Natural killer cell (primary cell): Measurements from ENCODE around the gene CTSZ. TPM values are rescaled to one million over a fixed set of nuclear protein-coding genes. Genes with fewer than 3 reads are reported as not detected.

Experiments
- ATAC-seq, 3 donors: fragments of 150-1000 bp in 2 of 3; fragments of 200-7000 bp in 1 of 3; cut with Tn5 transposase; 1 replicate in 1 of 3; 2 replicates in 2 of 3; pipeline ENCODE4 v1.10.0; 2021; ENCODE audit warnings: mild to moderate bottlenecking in 2 of 3, moderate library complexity in 2 of 3
- DNase-seq, 2 donors: peaks; one replicate each; pipeline versions ENCODE4 v3.0.0 to v3.0.0-alpha.2; 2013 to 2021; ENCODE audit warnings: mixed read lengths in 1 of 2
- H3K27ac ChIP-seq: one replicate; pipeline ENCODE4 v1.5.1; 2013; ENCODE audit warnings: mild to moderate bottlenecking, low read length
- H3K27me3 ChIP-seq: one replicate; pipeline ENCODE4 v1.6.1; 2013; ENCODE audit warnings: low read length; ENCODE audit not compliant: control insufficient read depth, insufficient read depth
- H3K36me3 ChIP-seq: one replicate; pipeline ENCODE4 v1.6.1; 2013; ENCODE audit warnings: low read length; ENCODE audit not compliant: control insufficient read depth, insufficient read depth
- H3K4me1 ChIP-seq: one replicate; pipeline ENCODE4 v1.6.1; 2013; ENCODE audit warnings: low read length; ENCODE audit not compliant: control insufficient read depth, insufficient read depth
- H3K4me3 ChIP-seq: one replicate; pipeline ENCODE4 v1.5.1; 2013; ENCODE audit warnings: low read length
- H3K9me3 ChIP-seq: one replicate; pipeline ENCODE4 v1.6.1; 2013; ENCODE audit warnings: low read length; ENCODE audit not compliant: control insufficient read depth, insufficient read depth
- H3K27ac Mint-ChIP-seq, 2 donors: one replicate each; pipeline ENCODE4 v1.8.0; 2022; ENCODE audit warnings: mild to moderate bottlenecking in 2 of 2, mixed read lengths in 2 of 2, moderate library complexity in 1 of 2
- H3K27me3 Mint-ChIP-seq, 2 donors: one replicate each; pipeline ENCODE4 v1.8.0; 2022; ENCODE audit warnings: low read depth in 2 of 2, mixed read lengths in 2 of 2
- H3K36me3 Mint-ChIP-seq: one replicate; pipeline ENCODE4 v1.8.0; 2022; ENCODE audit warnings: mixed read lengths
- H3K4me1 Mint-ChIP-seq, 2 donors: one replicate each; pipeline ENCODE4 v1.8.0; 2022; ENCODE audit warnings: mixed read lengths in 2 of 2
- H3K4me3 Mint-ChIP-seq: one replicate; pipeline ENCODE4 v1.8.0; 2022; ENCODE audit warnings: mild to moderate bottlenecking, moderate library complexity, mixed read lengths
- H3K9me3 Mint-ChIP-seq, 2 donors: one replicate each; pipeline ENCODE4 v1.8.0; 2022; ENCODE audit warnings: mixed read lengths in 2 of 2
- WGBS: methylation state at CpG from one replicate; pipeline ENCODE4 v1.1.7; 2013; ENCODE audit warnings: missing lambda C conversion rate; ENCODE audit not compliant: insufficient coverage; 5-methylcytosine and 5-hydroxymethylcytosine counted together
- intact Hi-C: fragments of 100-400 bp; cut with micrococcal nuclease; formaldehyde crosslinking; loops from one replicate; pipeline ENCODE4 v1.14.2; 2022
- total RNA-seq, 4 donors: library from RNA; stranded (reverse); fragments of 120-200 nt in 1 of 4; gene quantifications; one replicate each; pipeline versions ENCODE4 v1.2.3 to v1.2.4, GENCODE V29; 2013 to 2022
- TF ChIP-seq, protein P1 (sequence below): fragments of 200-600 bp; IDR thresholded peaks from one replicate; pipeline ENCODE4 v1.8.0; 2022; ENCODE audit warnings: antibody characterized with exemption

CTSZ gene
- total RNA-seq, 3 donors from 2014 or later (not counting 1 experiment from before 2014, with no cell fraction given): 30.5 to 52.5 (median 42.3) TPM

DNA sequence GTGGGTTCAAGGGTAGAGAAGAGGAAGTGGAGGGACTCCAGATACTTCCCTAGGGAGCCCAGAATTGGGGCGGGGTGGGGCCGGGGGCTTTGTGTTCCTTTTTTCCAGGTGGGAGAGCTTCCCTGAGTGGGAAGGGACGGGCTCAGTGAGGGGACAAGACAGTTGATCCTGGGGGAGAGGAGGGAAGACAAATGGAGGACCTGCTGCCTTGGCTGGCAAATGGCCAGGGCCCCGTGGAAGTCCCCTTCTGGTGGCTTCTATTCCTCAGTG lies 2.6 kb downstream of the CTSZ start:
- intact Hi-C loops: no loop called here
- Histone ChIP-seq H3K27me3 (no peaks in the 10 kb centered on the region), H3K36me3 (peaks cover 6% of the 10 kb centered on the region), H3K27ac (peak overlapping the region; percentile 75), H3K9me3 (no peaks in the 10 kb centered on the region), H3K4me1 (peaks cover 60% of the 10 kb centered on the region), H3K4me3 (peak overlapping the region; percentile 47)
- Mint-ChIP-seq H3K36me3 (no peaks in the 10 kb centered on the region), H3K27ac (peak overlapping the region; percentile 22 to 82), H3K4me1 (peaks cover 22 to 51% of the 10 kb centered on the region in 2 donors), H3K4me3 (no peak overlapping the region), H3K27me3 (no peaks in the 10 kb centered on the region), H3K9me3 (no peaks in the 10 kb centered on the region)
- ATAC-seq: no peak
- WGBS: 39% methylated on average over 4 of the region's 4 CpGs
- peak in 1 of 2 donors; percentile 85 for DNase-seq
- TF ChIP-seq, protein P1, sequence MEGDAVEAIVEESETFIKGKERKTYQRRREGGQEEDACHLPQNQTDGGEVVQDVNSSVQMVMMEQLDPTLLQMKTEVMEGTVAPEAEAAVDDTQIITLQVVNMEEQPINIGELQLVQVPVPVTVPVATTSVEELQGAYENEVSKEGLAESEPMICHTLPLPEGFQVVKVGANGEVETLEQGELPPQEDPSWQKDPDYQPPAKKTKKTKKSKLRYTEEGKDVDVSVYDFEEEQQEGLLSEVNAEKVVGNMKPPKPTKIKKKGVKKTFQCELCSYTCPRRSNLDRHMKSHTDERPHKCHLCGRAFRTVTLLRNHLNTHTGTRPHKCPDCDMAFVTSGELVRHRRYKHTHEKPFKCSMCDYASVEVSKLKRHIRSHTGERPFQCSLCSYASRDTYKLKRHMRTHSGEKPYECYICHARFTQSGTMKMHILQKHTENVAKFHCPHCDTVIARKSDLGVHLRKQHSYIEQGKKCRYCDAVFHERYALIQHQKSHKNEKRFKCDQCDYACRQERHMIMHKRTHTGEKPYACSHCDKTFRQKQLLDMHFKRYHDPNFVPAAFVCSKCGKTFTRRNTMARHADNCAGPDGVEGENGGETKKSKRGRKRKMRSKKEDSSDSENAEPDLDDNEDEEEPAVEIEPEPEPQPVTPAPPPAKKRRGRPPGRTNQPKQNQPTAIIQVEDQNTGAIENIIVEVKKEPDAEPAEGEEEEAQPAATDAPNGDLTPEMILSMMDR: no peak

DNA sequence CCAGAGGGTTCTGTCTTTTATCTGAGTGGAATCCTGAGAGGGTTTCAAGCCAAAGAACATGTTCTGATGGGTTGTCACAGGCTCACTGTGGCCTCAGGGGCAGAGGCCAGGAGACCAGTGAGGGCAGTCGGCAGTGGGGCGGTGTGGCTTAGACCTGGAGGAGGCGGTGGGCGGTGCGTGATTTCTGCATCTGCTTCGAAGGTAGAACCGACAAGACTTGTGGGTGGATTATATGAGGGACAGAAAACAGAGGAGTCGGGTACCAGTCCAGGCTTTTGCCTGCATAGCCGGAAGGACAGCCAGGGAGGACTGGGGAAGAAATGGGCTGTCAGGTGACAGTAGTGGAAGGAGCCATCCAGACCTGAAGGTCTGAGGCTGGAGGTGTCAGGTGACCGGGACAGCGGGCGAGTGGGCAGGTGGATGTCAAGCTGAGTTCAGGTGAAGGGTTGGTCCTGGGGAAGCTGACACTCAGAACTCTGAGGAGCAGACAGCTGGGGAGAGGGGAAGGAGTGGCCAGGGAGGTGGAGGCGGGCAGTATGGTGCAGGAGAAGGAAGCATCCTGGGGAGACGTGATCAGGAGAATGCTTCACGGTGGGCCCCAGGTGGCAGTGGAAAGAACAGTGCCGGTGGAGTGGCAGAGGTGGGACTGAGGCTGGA lies 3.1 kb downstream of the CTSZ start:
- Histone ChIP-seq H3K4me3 (peak overlapping the region; percentile 47), H3K27ac (peak overlapping the region; percentile 75), H3K9me3 (no peaks in the 10 kb centered on the region), H3K27me3 (no peaks in the 10 kb centered on the region), H3K4me1 (peaks cover 60% of the 10 kb centered on the region), H3K36me3 (peaks cover 10% of the 10 kb centered on the region)
- intact Hi-C loops: no loop called here
- peak overlapping the region; percentile 22 to 82 for H3K27ac Mint-ChIP-seq
- no peaks in the 10 kb centered on the region for H3K9me3 Mint-ChIP-seq
- H3K4me1 Mint-ChIP-seq: peaks cover 22 to 51% of the 10 kb centered on the region in 2 donors
- H3K4me3 Mint-ChIP-seq: peak overlapping the region; percentile 53
- ATAC-seq (no peak), DNase-seq (no peak)
- no peaks in the 10 kb centered on the region for H3K27me3 Mint-ChIP-seq
- H3K36me3 Mint-ChIP-seq: no peaks in the 10 kb centered on the region
- TF ChIP-seq, protein P1: no peak
- 77% methylated on average over 16 of the region's 16 CpGs for WGBS

DNA sequence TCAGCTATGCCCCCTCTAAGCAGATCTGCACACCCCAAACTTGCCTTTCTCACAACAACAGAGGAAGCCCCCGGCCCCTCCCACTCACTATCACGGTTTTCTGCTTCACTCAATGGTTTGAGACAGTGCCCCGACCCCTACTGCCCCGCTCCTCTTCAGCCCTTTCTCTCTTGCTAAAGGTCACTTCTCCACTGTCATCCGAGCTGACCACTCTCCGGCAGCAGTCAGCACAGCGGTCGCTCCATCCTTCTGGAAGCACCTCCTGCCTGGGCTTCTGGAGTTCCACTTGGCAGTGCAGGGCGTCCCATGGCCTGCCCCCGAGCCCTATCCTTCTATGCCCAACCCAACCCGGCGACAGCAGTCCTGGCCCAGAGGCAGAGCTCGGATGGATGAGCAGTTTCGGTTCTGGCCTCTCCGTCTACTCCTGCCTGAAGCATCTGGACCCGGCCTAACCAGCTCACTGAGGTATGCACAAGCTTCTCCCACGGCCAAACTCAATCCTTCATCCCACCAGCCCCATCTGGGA lies 4.1 kb downstream of the CTSZ start:
- Histone ChIP-seq H3K27me3 (no peaks in the 10 kb centered on the region), H3K4me3 (no peak overlapping the region), H3K27ac (no peak overlapping the region), H3K36me3 (peaks cover 11% of the 10 kb centered on the region), H3K9me3 (no peaks in the 10 kb centered on the region), H3K4me1 (peaks cover 50% of the 10 kb centered on the region)
- intact Hi-C loops: no loop called here
- ATAC-seq (no peak), DNase-seq (no peak)
- Mint-ChIP-seq H3K4me1 (peaks cover 22 to 47% of the 10 kb centered on the region in 2 donors), H3K27ac (peak overlapping the region in 1 of 2 donors; percentile 57), H3K27me3 (no peaks in the 10 kb centered on the region), H3K36me3 (no peaks in the 10 kb centered on the region), H3K4me3 (no peak overlapping the region), H3K9me3 (no peaks in the 10 kb centered on the region)
- WGBS: 88% methylated on average over 17 of the region's 17 CpGs
- TF ChIP-seq, protein P1: no peak

DNA sequence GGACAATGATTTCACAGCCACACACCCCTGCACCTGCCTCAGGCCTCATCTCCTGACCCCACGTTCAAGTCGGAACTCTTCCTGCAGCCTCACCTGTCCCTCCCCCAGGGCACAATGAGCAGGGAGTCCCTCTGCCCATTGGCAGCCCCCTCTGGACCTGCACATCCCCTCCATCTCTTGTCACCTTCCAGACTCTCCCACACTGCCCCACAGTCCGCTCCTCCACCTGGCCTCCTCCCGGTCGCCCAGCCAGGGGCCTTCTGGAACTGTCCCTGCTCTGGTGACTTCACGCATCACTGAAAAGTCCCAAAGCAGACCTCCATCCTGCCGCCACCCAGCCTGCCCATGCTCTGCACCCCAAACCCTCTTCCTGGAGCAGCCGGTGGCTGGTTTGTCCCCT lies 4.7 kb downstream of the CTSZ start:
- Mint-ChIP-seq H3K4me1 (peaks cover 22 to 42% of the 10 kb centered on the region in 2 donors), H3K4me3 (no peak overlapping the region), H3K36me3 (no peaks in the 10 kb centered on the region), H3K27ac (peak overlapping the region in 1 of 2 donors; percentile 57), H3K27me3 (no peaks in the 10 kb centered on the region), H3K9me3 (no peaks in the 10 kb centered on the region)
- Histone ChIP-seq H3K27ac (no peak overlapping the region), H3K4me3 (no peak overlapping the region), H3K36me3 (peaks cover 17% of the 10 kb centered on the region), H3K9me3 (no peaks in the 10 kb centered on the region), H3K4me1 (peaks cover 45% of the 10 kb centered on the region), H3K27me3 (no peaks in the 10 kb centered on the region)
- DNase-seq (no peak), ATAC-seq (no peak)
- TF ChIP-seq, protein P1: no peak
- intact Hi-C loops: no loop called here
- 90% methylated on average over 7 of the region's 8 CpGs for WGBS
